ENCODE measurements around the gene ADAMTSL1.

ADAMTSL1 gene

DNA sequence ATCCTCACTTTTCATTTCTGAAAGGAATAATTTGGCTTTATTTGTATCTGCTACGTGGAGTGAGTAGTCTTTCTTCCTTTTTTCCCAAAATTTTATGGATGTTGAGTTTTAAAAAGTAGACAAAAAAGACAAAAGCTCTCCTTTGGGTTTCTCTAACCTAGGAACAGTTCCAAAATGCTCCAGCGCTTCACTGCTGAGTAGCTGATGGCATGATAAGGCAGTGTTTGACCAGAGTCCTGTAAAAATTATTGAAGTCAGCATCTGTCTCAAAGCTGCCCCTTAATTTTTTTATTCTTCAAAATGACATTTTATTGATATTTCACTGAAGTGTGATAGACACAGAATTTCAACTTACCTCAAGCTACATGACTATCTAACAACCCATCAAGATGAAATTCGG lies 219.0 kb downstream of the ADAMTSL1 start:
- TF ChIP-seq CTCF (IDR thresholded peaks at IDR 0.05; ENCODE audit: insufficient read depth, low read length) (no peak), SPI1 (IDR thresholded peaks at IDR 0.05; ENCODE audit: borderline replicate concordance, low read depth) (no peak), POLR2AphosphoS5 (IDR thresholded peaks at IDR 0.05; ENCODE audit: low read depth) (no peak), GABPA (IDR thresholded peaks at IDR 0.05; ENCODE audit: low read depth) (no peak), REST (IDR thresholded peaks at IDR 0.05; ENCODE audit: insufficient replicate concordance, low read depth) (no peak)
- H3K27me3 ChIP-seq (ENCODE audit: insufficient read depth, poor library complexity, severe bottlenecking): no peaks in the 10 kb centered on the region
- no peak overlapping the region for H3K27ac ChIP-seq (replicated peaks)
- H3K4me3 ChIP-seq (replicated peaks; ENCODE audit: insufficient read depth, low read length): no peak overlapping the region
- no peak for DNase-seq (ENCODE audit: low read depth in 1 of 2, low spot score in 1 of 2)

- Histone ChIP-seq H3K4me3 (replicated peaks; ENCODE audit: insufficient read depth, low read length) (no peak overlapping the region), H3K27me3 (ENCODE audit: insufficient read depth, poor library complexity, severe bottlenecking) (no peaks in the 10 kb centered on the region), H3K27ac (replicated peaks) (no peak overlapping the region)
- TF ChIP-seq SPI1 (IDR thresholded peaks at IDR 0.05; ENCODE audit: borderline replicate concordance, low read depth) (no peak), REST (IDR thresholded peaks at IDR 0.05; ENCODE audit: insufficient replicate concordance, low read depth) (no peak), CTCF (IDR thresholded peaks at IDR 0.05; ENCODE audit: insufficient read depth, low read length) (no peak), POLR2AphosphoS5 (IDR thresholded peaks at IDR 0.05; ENCODE audit: low read depth) (no peak), GABPA (IDR thresholded peaks at IDR 0.05; ENCODE audit: low read depth) (no peak)
- DNase-seq (ENCODE audit: low read depth in 1 of 2, low spot score in 1 of 2): no peak
Observed at GRCh38 chr9:18694959-18695668, 221.2 kb downstream of the ADAMTSL1 start.

DNA sequence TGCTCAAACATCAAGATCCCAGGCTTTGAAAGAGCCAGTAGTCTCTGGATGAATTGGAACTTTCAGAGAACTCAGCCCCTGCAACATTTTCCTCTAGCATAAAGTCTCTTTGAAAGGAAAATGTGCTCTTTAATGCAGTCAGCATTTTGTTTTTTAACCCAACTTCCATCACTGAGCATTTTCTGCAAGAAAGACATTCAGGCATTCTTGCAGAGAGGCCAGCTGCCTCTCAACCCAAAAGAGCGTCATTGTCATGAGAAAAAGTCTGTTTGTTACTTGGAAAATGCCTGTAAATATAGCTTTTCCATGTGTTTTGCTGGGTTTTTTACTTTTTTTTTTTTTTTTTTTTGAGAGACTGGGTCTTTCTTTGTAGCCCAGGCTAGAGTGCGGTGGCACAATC lies 225.0 kb downstream of the ADAMTSL1 start:
- Histone ChIP-seq H3K27me3 (ENCODE audit: insufficient read depth, poor library complexity, severe bottlenecking) (no peaks in the 10 kb centered on the region), H3K27ac (replicated peaks) (no peak overlapping the region), H3K4me3 (replicated peaks; ENCODE audit: insufficient read depth, low read length) (no peak overlapping the region)
- no peak for DNase-seq (ENCODE audit: low read depth in 1 of 2, low spot score in 1 of 2)
- TF ChIP-seq CTCF (IDR thresholded peaks at IDR 0.05; ENCODE audit: insufficient read depth, low read length) (no peak), REST (IDR thresholded peaks at IDR 0.05; ENCODE audit: insufficient replicate concordance, low read depth) (no peak), POLR2AphosphoS5 (IDR thresholded peaks at IDR 0.05; ENCODE audit: low read depth) (no peak), SPI1 (IDR thresholded peaks at IDR 0.05; ENCODE audit: borderline replicate concordance, low read depth) (no peak), GABPA (IDR thresholded peaks at IDR 0.05; ENCODE audit: low read depth) (no peak)

Data from HL-60 (cell line).